AG04449 (cell line): ENCODE results near the gene PLK1.

ENCODE experiments used
- CTCF ChIA-PET: fragments of 350-600 bp; formaldehyde crosslinking; extraction: SDS; loops from one replicate; lab custom pipeline; 2021; ENCODE audit warnings: antibody characterized with exemption; lab: Yijun Ruan, JAX
- POLR2A ChIA-PET: fragments of 400-600, 350-600 bp; formaldehyde crosslinking; extraction: SDS; loops from one replicate; lab custom pipeline; 2020; ENCODE audit warnings: antibody characterized with exemption, inconsistent platforms; lab: Yijun Ruan, JAX
- DNase-seq: peaks from one replicate; pipeline ENCODE4 v3.0.0-alpha.2; 2010; ENCODE audit warnings: low read depth, low spot score
- H3K4me3 ChIP-seq: 2 replicates; pipeline ENCODE4 v1.5.1; 2011; ENCODE audit warnings: low read depth, mild to moderate bottlenecking, control low read depth, low read length
- CTCF ChIP-seq: IDR thresholded peaks from one replicate; pipeline ENCODE4 v1.5.1; 2011; ENCODE audit warnings: mild to moderate bottlenecking, moderate library complexity, low read length, control low read depth, inconsistent platforms; ENCODE audit not compliant: insufficient read depth; ENCODE audit errors: missing control alignments

Gene PLK1

GRCh38 chr16:23694265-23694643 is 15.6 kb downstream of the PLK1 start:
- TF ChIP-seq CTCF: no peak
- no peak for DNase-seq
- no peak overlapping the region for H3K4me3 ChIP-seq
- CTCF ChIA-PET: interaction anchor here (1.0 to 1.2 kb wide), 2 partner anchors 17 to 811 kb away, joined by 5 read pairs; no protein-coding TSS in a partner anchor
- POLR2A ChIA-PET: no interaction called here

- CTCF ChIA-PET: interaction anchor here (1.0 to 1.2 kb wide), 2 partner anchors 17 to 810 kb away, joined by 5 read pairs; no protein-coding TSS in a partner anchor
- H3K4me3 ChIP-seq: peak overlapping the region; percentile 3; the same call in 1 of the 2 replicates
- DNase-seq: no peak
- no peak for TF ChIP-seq CTCF
- POLR2A ChIA-PET: no interaction called here
Measured at GRCh38 chr16:23694644-23695373, 16.1 kb downstream of the PLK1 start.

GRCh38 chr16:23695756-23696155 is 17.1 kb downstream of the PLK1 start:
- ChIA-PET POLR2A (no interaction called here), CTCF (no interaction called here)
- H3K4me3 ChIP-seq: no peak overlapping the region
- DNase-seq: no peak
- TF ChIP-seq CTCF: no peak

GRCh38 chr16:23699100-23699499 is 20.4 kb downstream of the PLK1 start:
- no peak for TF ChIP-seq CTCF
- no peak overlapping the region for H3K4me3 ChIP-seq
- CTCF ChIA-PET: no interaction called here
- POLR2A ChIA-PET: no interaction called here
- DNase-seq: no peak

- TF ChIP-seq CTCF: no peak
- CTCF ChIA-PET: interaction anchor here (0.9 kb wide), 1 partner anchor 27 kb away, joined by 3 read pairs; no protein-coding TSS in a partner anchor
- H3K4me3 ChIP-seq: no peak overlapping the region
- POLR2A ChIA-PET: no interaction called here
- no peak for DNase-seq
Measured at GRCh38 chr16:23700093-23700492, 21.4 kb downstream of the PLK1 start.

- no peak for TF ChIP-seq CTCF
- no peak overlapping the region for H3K4me3 ChIP-seq
- ChIA-PET CTCF (interaction anchor here (0.9 kb wide), 1 partner anchor 27 kb away, joined by 3 read pairs; no protein-coding TSS in a partner anchor), POLR2A (no interaction called here)
- no peak for DNase-seq
Measured at GRCh38 chr16:23700509-23700908, 21.8 kb downstream of the PLK1 start.
